ENCODE measurements around the gene NRP1.
"Not testable (repeated sequence)": the region's sequence is repeated elsewhere in the genome, so short reads cannot be mapped to it uniquely, and the experiment has no call there.

The NRP1 gene

GRCh38 chr10:33334153-33334804, at the start of gene NRP1:
TSS of gene NRP1 (minus strand) at chr10:33334667. CDS start at chr10:33334382, 285 bp downstream.
- no peak for DNase-seq (ENCODE audit: low read depth)

- not testable (repeated sequence) for DNase-seq (ENCODE audit: low read depth)
Observed at GRCh38 chr10:33384201-33384600, 49.7 kb upstream of the NRP1 start.

- no peak for DNase-seq (ENCODE audit: low read depth)
Observed at GRCh38 chr10:33382921-33383713, 48.6 kb upstream of the NRP1 start.

GRCh38 chr10:33382216-33382600, 47.7 kb upstream of the NRP1 start:
- no peak for DNase-seq (ENCODE audit: low read depth)

GRCh38 chr10:33381451-33382215, 47.2 kb upstream of the NRP1 start:
- DNase-seq (ENCODE audit: low read depth) = peak; percentile 96

GRCh38 chr10:33377658-33378025, 43.2 kb upstream of the NRP1 start:
- DNase-seq (ENCODE audit: low read depth) = no peak

GRCh38 chr10:33376976-33377657, 42.6 kb upstream of the NRP1 start:
- no peak for DNase-seq (ENCODE audit: low read depth)

- no peak for DNase-seq (ENCODE audit: low read depth)
Observed at GRCh38 chr10:33376476-33376875, 42.0 kb upstream of the NRP1 start.

- DNase-seq (ENCODE audit: low read depth) = no peak
Observed at GRCh38 chr10:33373263-33373662, 38.8 kb upstream of the NRP1 start.

GRCh38 chr10:33371234-33371633, 36.8 kb upstream of the NRP1 start:
- no peak for DNase-seq (ENCODE audit: low read depth)

- DNase-seq (ENCODE audit: low read depth) = no peak
Observed at GRCh38 chr10:33370434-33370930, 36.0 kb upstream of the NRP1 start.

GRCh38 chr10:33368086-33368485, 33.6 kb upstream of the NRP1 start:
- DNase-seq (ENCODE audit: low read depth) = no peak

- DNase-seq (ENCODE audit: low read depth) = peak; percentile 87
Observed at GRCh38 chr10:33365871-33366411, 31.5 kb upstream of the NRP1 start.

- DNase-seq (ENCODE audit: low read depth) = no peak
Observed at GRCh38 chr10:33365301-33365700, 30.8 kb upstream of the NRP1 start.

GRCh38 chr10:33363106-33363505, 28.6 kb upstream of the NRP1 start:
- no peak for DNase-seq (ENCODE audit: low read depth)

GRCh38 chr10:33358016-33358415, 23.5 kb upstream of the NRP1 start:
- DNase-seq (ENCODE audit: low read depth) = no peak

- no peak for DNase-seq (ENCODE audit: low read depth)
Observed at GRCh38 chr10:33355274-33355673, 20.8 kb upstream of the NRP1 start.

GRCh38 chr10:33353853-33354252, 19.4 kb upstream of the NRP1 start:
- no peak for DNase-seq (ENCODE audit: low read depth)

GRCh38 chr10:33353334-33353733, 18.9 kb upstream of the NRP1 start:
- no peak for DNase-seq (ENCODE audit: low read depth)

- no peak for DNase-seq (ENCODE audit: low read depth)
Observed at GRCh38 chr10:33352615-33353014, 18.1 kb upstream of the NRP1 start.

- DNase-seq (ENCODE audit: low read depth) = no peak
Observed at GRCh38 chr10:33352175-33352574, 17.7 kb upstream of the NRP1 start.

- DNase-seq (ENCODE audit: low read depth) = no peak
Observed at GRCh38 chr10:33350041-33350440, 15.6 kb upstream of the NRP1 start.

Measured in GM04503 (cell line).